ENCODE data around the gene FAM131C.

Gene FAM131C

GRCh38 chr1:16012590-16013219, 60.7 kb downstream of the FAM131C start:
- TF ChIP-seq CTCF (IDR thresholded peaks at IDR 0.05; ENCODE audit: control insufficient read depth, extremely low read depth, insufficient read depth): no peak
- DNase-seq (ENCODE audit: low read depth): no peak
- H3K4me3 ChIP-seq (ENCODE audit: low read depth, low read length): no peak overlapping the region

GRCh38 chr1:16011936-16012589, 61.4 kb downstream of the FAM131C start:
- DNase-seq (ENCODE audit: low read depth): no peak
- no peak overlapping the region for H3K4me3 ChIP-seq (ENCODE audit: low read depth, low read length)
- TF ChIP-seq CTCF (IDR thresholded peaks at IDR 0.05; ENCODE audit: control insufficient read depth, extremely low read depth, insufficient read depth): no peak

GRCh38 chr1:16010837-16011236, 62.6 kb downstream of the FAM131C start:
- DNase-seq (ENCODE audit: low read depth): no peak
- H3K4me3 ChIP-seq (ENCODE audit: low read depth, low read length): no peak overlapping the region
- TF ChIP-seq CTCF (IDR thresholded peaks at IDR 0.05; ENCODE audit: control insufficient read depth, extremely low read depth, insufficient read depth): no peak

- no peak overlapping the region for H3K4me3 ChIP-seq (ENCODE audit: low read depth, low read length)
- TF ChIP-seq CTCF (IDR thresholded peaks at IDR 0.05; ENCODE audit: control insufficient read depth, extremely low read depth, insufficient read depth): no peak
- DNase-seq (ENCODE audit: low read depth): no peak
Observed at GRCh38 chr1:16009678-16010077, 63.8 kb downstream of the FAM131C start.

GRCh38 chr1:16009030-16009460, 64.4 kb downstream of the FAM131C start:
- H3K4me3 ChIP-seq (ENCODE audit: low read depth, low read length): no peak overlapping the region
- DNase-seq (ENCODE audit: low read depth): no peak
- peak; percentile 75 for TF ChIP-seq CTCF (IDR thresholded peaks at IDR 0.05; ENCODE audit: control insufficient read depth, extremely low read depth, insufficient read depth)
